Vagina (tissue), 2 donors: ENCODE data around the gene MRPS7. TPM values are rescaled to one million over a fixed set of nuclear protein-coding genes. Genes with fewer than 3 reads are reported as not detected.

Experiments used
- DNase-seq, 2 donors: peaks; one replicate each; pipeline ENCODE4 v3.0.0-alpha.2; 2017; ENCODE audit errors: extremely low spot score in 2 of 2
- H3K27ac ChIP-seq: fragments of 200-600 bp; sonication (generic); one replicate; pipeline ENCODE4 v1.5.1; 2019
- H3K27me3 ChIP-seq: fragments of 200-600 bp; sonication (generic); one replicate; pipeline ENCODE4 v1.5.1; 2019
- H3K36me3 ChIP-seq, 2 donors: fragments of 200-600 bp; sonication (generic); one replicate each; pipeline ENCODE4 v1.5.1; 2017 to 2019
- H3K4me1 ChIP-seq: fragments of 200-600 bp; sonication (generic); one replicate; pipeline ENCODE4 v1.5.1; 2019
- H3K4me3 ChIP-seq, 2 donors: fragments of 200-600 bp; sonication (generic); 1 replicate in 1 of 2; 2 replicates in 1 of 2; pipeline ENCODE4 v1.5.1; 2016 to 2019
- H3K9me3 ChIP-seq: fragments of 200-600 bp; sonication (generic); one replicate; pipeline ENCODE4 v1.5.1; 2019
- POLR2A ChIP-seq, 2 donors: fragments of 450-650 bp; IDR thresholded peaks; one replicate each; pipeline ENCODE4 v1.6.1; 2017; ENCODE audit warnings: antibody characterized with exemption in 2 of 2, mild to moderate bottlenecking in 2 of 2, moderate library complexity in 2 of 2
- POLR2AphosphoS5 ChIP-seq, 2 donors: sonication (generic); formaldehyde crosslinking; IDR thresholded peaks; one replicate each; pipeline ENCODE4 v1.9.0; 2017; ENCODE audit warnings: antibody characterized with exemption in 2 of 2, mild to moderate bottlenecking in 2 of 2, low read depth in 1 of 2; ENCODE audit not compliant: insufficient read depth in 1 of 2
- intact Hi-C: fragments of 100-400 bp; cut with DNase I; formaldehyde crosslinking; loops from one replicate; pipeline ENCODE4 v1.15.1; 2023
- total RNA-seq: library from RNA; depleted of rRNA; stranded (reverse); fragments of >200 nt; gene quantifications from one replicate; pipeline ENCODE4 v1.2.3, GENCODE V29; 2016
- TF ChIP-seq, protein P1 (sequence below), 3 experiments: fragments of 450-650 bp in 2 of 3; fragments of 200-600 bp in 1 of 3; sonication (generic) in 1 of 3; IDR thresholded peaks; one replicate each; pipeline ENCODE4 v1.5.1; 2017 to 2019; ENCODE audit warnings: antibody characterized with exemption in 3 of 3, mild to moderate bottlenecking in 2 of 3, moderate library complexity in 2 of 3

MRPS7 gene
- total RNA-seq, 1 donor from 2014 or later: 40.3 TPM

DNA sequence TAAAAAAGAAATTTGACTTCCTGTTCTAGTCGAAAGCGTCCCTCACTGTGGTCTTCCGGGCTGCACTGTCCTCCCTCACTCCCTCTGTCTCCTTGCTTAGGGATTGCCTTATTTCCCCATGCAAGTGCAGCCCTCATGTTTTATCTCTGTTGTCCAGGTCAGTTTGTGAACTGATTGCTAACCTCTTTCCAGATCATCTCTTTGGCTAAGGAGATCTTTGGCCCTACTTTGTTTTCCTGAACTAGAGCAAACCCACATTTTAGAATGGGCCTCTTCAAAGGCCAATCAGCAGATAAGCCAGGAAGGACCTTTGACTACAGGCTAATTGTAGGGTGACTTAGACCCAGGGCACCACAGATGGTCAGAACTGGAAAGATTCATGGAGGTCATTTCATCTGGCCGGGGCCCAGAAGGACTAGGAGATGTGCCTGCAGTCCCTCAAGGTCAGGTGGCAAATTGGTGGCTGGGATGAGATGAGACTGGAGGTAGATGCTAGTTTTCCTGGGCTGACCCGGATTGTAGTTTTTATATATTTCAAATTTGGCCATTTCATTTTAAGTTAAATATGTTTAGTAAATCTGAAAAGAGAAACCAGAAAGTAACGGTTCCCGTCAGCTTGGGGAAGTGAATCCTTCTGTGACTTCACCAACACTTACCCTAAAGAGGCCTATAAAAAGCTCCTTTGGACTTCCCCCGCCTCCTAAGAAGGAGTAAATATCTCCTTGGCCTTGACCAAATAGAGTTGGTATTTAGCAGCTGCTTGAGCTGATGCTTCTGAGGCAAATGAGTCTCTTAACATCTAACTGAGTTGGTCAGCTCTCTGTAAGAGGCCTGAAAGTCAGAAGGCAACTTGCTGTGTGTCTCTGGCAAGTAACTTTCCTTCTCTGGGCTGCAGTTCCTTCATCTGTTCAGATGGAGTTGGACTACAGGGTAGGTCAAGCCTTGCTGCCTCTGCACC lies 33.8 kb downstream of the MRPS7 start:
- no peak for DNase-seq
- H3K27ac ChIP-seq: no peak overlapping the region
- no peaks in the 10 kb centered on the region for H3K27me3 ChIP-seq
- H3K4me1 ChIP-seq: no peaks in the 10 kb centered on the region
- TF ChIP-seq POLR2A (IDR thresholded peaks at IDR 0.05) (peak in 1 of 2 donors; percentile 8), POLR2AphosphoS5 (IDR thresholded peaks at IDR 0.05; ENCODE audit: insufficient read depth in 1 of 2, low read depth in 1 of 2) (no peak)
- TF ChIP-seq, protein P1, sequence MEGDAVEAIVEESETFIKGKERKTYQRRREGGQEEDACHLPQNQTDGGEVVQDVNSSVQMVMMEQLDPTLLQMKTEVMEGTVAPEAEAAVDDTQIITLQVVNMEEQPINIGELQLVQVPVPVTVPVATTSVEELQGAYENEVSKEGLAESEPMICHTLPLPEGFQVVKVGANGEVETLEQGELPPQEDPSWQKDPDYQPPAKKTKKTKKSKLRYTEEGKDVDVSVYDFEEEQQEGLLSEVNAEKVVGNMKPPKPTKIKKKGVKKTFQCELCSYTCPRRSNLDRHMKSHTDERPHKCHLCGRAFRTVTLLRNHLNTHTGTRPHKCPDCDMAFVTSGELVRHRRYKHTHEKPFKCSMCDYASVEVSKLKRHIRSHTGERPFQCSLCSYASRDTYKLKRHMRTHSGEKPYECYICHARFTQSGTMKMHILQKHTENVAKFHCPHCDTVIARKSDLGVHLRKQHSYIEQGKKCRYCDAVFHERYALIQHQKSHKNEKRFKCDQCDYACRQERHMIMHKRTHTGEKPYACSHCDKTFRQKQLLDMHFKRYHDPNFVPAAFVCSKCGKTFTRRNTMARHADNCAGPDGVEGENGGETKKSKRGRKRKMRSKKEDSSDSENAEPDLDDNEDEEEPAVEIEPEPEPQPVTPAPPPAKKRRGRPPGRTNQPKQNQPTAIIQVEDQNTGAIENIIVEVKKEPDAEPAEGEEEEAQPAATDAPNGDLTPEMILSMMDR (IDR thresholded peaks at IDR 0.05): no peak
- no peaks in the 10 kb centered on the region for H3K9me3 ChIP-seq
- H3K4me3 ChIP-seq: no peak overlapping the region
- intact Hi-C loops: no loop called here
- H3K36me3 ChIP-seq: no peaks in the 10 kb centered on the region

DNA sequence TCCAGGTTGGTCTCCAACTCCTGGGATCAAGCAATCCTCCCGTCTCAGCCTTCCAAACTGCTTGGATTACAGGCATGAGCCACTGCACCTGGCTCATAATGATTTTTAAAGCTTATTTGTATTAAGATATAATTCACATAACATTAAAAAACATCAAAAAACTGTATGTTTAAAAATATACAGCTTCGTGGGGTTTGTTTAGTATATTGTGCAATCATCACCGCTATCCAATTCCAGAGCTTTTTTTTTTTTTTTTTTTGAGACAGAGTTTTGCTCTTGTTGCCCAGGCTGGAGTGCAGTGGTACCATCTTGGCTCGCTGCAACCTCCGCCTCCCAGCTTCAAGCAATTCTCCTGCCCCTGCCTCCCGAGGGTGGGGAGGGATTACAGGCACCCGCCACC lies 38.6 kb downstream of the MRPS7 start:
- no peaks in the 10 kb centered on the region for H3K27me3 ChIP-seq
- H3K9me3 ChIP-seq: no peaks in the 10 kb centered on the region
- H3K4me1 ChIP-seq: no peaks in the 10 kb centered on the region
- intact Hi-C loops: no loop called here
- no peak overlapping the region for H3K27ac ChIP-seq
- no peak for DNase-seq
- no peak for TF ChIP-seq POLR2AphosphoS5 (IDR thresholded peaks at IDR 0.05; ENCODE audit: insufficient read depth in 1 of 2, low read depth in 1 of 2)
- TF ChIP-seq POLR2A (IDR thresholded peaks at IDR 0.05): no peak
- TF ChIP-seq, protein P1 (IDR thresholded peaks at IDR 0.05): no peak
- H3K4me3 ChIP-seq: no peak overlapping the region
- H3K36me3 ChIP-seq: no peaks in the 10 kb centered on the region

DNA sequence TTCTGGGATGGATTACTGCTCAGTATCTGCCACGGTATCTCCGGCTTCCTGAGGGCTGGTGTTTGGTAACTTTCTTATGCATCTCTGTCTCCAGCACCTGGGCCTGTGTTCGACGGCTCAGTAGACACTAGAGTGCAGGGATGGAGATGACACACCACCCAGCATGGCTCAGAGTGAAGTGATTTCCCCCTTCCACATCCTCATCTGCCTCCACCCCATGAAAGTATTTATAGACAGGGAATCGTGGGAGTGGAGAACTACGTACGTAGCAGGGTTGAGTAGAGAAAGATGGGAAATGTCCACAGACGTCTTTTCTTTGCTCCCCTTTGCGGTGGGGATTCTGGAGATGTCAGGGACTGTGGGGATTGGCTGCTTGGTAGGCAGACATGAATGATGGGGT lies 39.4 kb downstream of the MRPS7 start:
- no peaks in the 10 kb centered on the region for H3K4me1 ChIP-seq
- H3K27ac ChIP-seq: no peak overlapping the region
- TF ChIP-seq POLR2AphosphoS5 (IDR thresholded peaks at IDR 0.05; ENCODE audit: insufficient read depth in 1 of 2, low read depth in 1 of 2): no peak
- TF ChIP-seq POLR2A (IDR thresholded peaks at IDR 0.05): no peak
- TF ChIP-seq, protein P1 (IDR thresholded peaks at IDR 0.05): no peak
- H3K27me3 ChIP-seq: no peaks in the 10 kb centered on the region
- no peaks in the 10 kb centered on the region for H3K36me3 ChIP-seq
- DNase-seq: no peak
- intact Hi-C loops: no loop called here
- no peak overlapping the region for H3K4me3 ChIP-seq
- no peaks in the 10 kb centered on the region for H3K9me3 ChIP-seq

DNA sequence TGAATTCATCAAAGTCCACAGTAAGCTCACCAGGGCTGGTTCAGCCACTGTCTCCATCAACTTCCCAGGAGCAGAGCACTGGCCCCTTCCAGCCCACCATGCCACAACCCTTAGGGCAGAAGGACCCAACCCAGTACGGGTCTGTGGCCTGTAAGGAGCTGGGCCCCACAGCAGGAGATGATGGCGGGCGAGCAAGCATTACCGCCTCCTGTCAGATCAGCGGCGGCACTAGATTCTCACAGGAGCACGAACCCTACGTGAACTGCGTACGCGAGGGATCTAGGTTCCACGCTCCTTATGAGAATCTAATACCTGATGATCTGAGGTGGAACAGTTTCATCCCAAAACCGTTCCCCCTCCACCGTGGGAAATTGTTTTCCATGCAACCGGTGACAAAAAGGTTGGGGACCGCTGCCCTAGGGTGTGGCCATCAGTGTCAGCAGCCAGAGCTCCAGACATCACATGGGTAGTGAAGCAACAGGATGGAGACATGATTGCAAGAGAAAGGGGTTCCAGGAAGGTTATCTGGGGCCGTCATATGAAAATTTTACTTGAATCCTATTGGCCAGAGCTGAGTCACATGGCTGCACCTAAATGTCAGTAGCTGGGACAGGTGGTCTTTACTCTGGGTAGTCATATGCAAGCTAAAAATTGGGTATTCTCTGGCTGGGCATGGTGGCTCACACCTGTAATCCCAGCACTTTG lies 40.0 kb downstream of the MRPS7 start:
- intact Hi-C loops: no loop called here

More for the DNA sequence above, 40.0 kb downstream of the MRPS7 start:
- no peak for DNase-seq
- TF ChIP-seq POLR2A (IDR thresholded peaks at IDR 0.05): no peak
- TF ChIP-seq POLR2AphosphoS5 (IDR thresholded peaks at IDR 0.05; ENCODE audit: insufficient read depth in 1 of 2, low read depth in 1 of 2): no peak
- TF ChIP-seq, protein P1 (IDR thresholded peaks at IDR 0.05): no peak
- H3K9me3 ChIP-seq: no peaks in the 10 kb centered on the region
- no peak overlapping the region for H3K4me3 ChIP-seq
- no peaks in the 10 kb centered on the region for H3K36me3 ChIP-seq
- H3K27me3 ChIP-seq: no peaks in the 10 kb centered on the region
- no peak overlapping the region for H3K27ac ChIP-seq
- H3K4me1 ChIP-seq: no peaks in the 10 kb centered on the region
